GM19467 (cell line): ENCODE data around the gene PSMB8.

Experiments
- ATAC-seq: cut with Tn5 transposase; IDR thresholded peaks from one replicate; pipeline ENCODE4 v1.9.1; 2021; ENCODE audit warnings: mild to moderate bottlenecking, moderate library complexity; ENCODE audit not compliant: unreplicated experiment

Gene PSMB8

GRCh38 chr6:32799168-32799567 lies 44.7 kb downstream of the PSMB8 start:
- no peak for ATAC-seq

GRCh38 chr6:32796848-32797776 lies 46.7 kb downstream of the PSMB8 start:
- ATAC-seq, result no peak

- ATAC-seq, result no peak
Measured at GRCh38 chr6:32794510-32794909, 49.3 kb downstream of the PSMB8 start.

GRCh38 chr6:32792901-32793435 lies 50.9 kb downstream of the PSMB8 start:
- ATAC-seq, result no peak
